Smooth muscle cell of the umbilical artery (primary cell): ENCODE data around the gene PRICKLE1. TPM values are rescaled to one million over a fixed set of nuclear protein-coding genes. Genes with fewer than 3 reads are reported as not detected.

Experiments used
- total RNA-seq: library from RNA; depleted of rRNA; stranded (reverse); fragments of >200 nt; gene quantifications from 2 replicates; pipeline ENCODE4 v1.2.3, GENCODE V29; 2014

Gene PRICKLE1
- total RNA-seq = 6.2 and 13.7 TPM in 2 replicates

DNA sequence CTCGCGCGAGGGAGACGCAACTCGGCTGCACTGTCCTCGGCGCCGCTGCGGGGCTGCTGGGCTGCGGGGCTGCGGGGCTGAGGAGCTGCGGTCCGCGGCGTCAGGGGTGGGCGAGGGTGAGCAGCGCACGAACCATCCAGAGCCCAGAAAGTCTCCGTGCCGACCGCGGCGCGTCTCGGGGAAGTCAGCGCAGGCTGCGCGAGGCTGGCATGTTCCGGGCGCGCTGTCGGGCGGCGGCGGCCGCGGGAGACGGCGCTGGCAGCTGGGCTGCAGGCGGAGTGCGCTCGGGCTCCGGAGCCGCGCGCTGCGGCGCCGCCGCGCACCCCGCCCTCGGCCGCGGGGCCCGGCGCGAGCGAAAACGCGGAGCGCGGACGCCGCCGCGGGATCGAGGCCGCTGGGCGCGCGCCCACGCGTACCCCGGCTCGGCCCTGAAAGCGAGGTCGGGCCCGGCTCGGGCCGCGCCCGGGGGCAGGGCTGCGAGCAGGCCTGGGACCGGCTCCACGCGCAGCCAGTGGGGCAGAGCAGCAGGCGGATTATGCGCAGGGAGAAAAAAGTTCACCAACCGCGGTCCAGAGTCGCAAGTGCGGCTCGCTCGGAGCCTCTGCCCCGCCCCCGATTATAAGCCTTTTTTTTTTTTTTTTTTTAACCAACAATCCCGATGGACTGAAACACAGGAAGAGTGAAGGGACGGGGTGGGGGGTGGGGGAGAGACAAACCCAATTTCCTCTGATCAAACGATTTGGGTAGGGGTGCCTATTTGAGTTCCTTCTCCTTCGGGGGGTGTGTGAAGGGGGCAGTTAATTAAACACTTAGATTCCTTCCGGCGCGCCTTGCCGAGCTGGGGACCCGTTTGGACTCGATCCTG lies at the start of gene PRICKLE1:
Gene PRICKLE1 (minus strand): TSS at position 282 of the 865 bp plus-strand sequence. CDS start 117,230 bp downstream, outside the sequence.

